Breast epithelium (tissue), 3 donors: ENCODE measurements around the gene AK6.

Experiments
- POLR2A ChIP-seq: fragments of 450-650 bp; IDR thresholded peaks from one replicate; pipeline ENCODE4 v1.6.1; 2016; ENCODE audit warnings: antibody characterized with exemption, mild to moderate bottlenecking, moderate library complexity
- TF ChIP-seq, protein P1 (sequence below), 3 donors: fragments of 450-650 bp; IDR thresholded peaks; one replicate each; pipeline ENCODE4 v1.5.1; 2016 to 2017; ENCODE audit warnings: antibody characterized with exemption in 3 of 3, mild to moderate bottlenecking in 3 of 3, moderate library complexity in 3 of 3

DNA sequence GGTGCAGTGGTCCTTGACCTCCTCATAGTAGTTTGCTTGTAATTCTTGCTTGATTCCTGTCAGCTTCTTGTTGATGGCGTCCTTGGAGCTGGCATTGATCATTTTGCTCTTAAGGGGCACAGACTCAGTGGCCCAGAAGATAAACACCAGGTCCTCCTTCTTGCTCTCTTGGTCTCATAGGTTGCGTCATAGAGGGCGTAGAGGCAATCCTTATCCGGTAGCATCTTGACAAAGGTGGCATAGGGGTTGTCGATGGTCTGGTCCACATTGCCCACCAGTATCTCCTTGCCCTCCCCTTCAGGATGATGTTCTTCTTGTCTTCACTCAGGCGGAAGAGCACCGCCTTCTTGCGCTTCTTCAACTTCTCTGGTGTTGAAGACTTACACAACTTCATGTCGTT is 55.9 kb downstream of the AK6 start:
- TF ChIP-seq, protein P1, sequence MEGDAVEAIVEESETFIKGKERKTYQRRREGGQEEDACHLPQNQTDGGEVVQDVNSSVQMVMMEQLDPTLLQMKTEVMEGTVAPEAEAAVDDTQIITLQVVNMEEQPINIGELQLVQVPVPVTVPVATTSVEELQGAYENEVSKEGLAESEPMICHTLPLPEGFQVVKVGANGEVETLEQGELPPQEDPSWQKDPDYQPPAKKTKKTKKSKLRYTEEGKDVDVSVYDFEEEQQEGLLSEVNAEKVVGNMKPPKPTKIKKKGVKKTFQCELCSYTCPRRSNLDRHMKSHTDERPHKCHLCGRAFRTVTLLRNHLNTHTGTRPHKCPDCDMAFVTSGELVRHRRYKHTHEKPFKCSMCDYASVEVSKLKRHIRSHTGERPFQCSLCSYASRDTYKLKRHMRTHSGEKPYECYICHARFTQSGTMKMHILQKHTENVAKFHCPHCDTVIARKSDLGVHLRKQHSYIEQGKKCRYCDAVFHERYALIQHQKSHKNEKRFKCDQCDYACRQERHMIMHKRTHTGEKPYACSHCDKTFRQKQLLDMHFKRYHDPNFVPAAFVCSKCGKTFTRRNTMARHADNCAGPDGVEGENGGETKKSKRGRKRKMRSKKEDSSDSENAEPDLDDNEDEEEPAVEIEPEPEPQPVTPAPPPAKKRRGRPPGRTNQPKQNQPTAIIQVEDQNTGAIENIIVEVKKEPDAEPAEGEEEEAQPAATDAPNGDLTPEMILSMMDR (IDR thresholded peaks at IDR 0.05) = no peak
- no peak for TF ChIP-seq POLR2A
